HK-2 (cell line): ENCODE data around the gene TJP1.
"Not testable (repeated sequence)": the region's sequence is repeated elsewhere in the genome, so short reads cannot be mapped to it uniquely, and the experiment has no call there.

ENCODE experiments used
- DNase-seq: peaks from one replicate; pipeline ENCODE4 v3.0.0-alpha.2; 2018; ENCODE audit not compliant: unreplicated experiment

TJP1 gene

GRCh38 chr15:29682781-29683180 is 139.5 kb downstream of the TJP1 start:
- DNase-seq, result no peak

GRCh38 chr15:29682361-29682760 is 139.9 kb downstream of the TJP1 start:
- DNase-seq, result no peak

- DNase-seq, result no peak
Observed at GRCh38 chr15:29681946-29682345, 140.3 kb downstream of the TJP1 start.

GRCh38 chr15:29681166-29681845 is 141.0 kb downstream of the TJP1 start:
- no peak for DNase-seq

GRCh38 chr15:29680465-29681165 is 141.7 kb downstream of the TJP1 start:
- DNase-seq, result no peak

GRCh38 chr15:29678504-29679034 is 143.7 kb downstream of the TJP1 start:
- DNase-seq, result no peak

GRCh38 chr15:29677871-29678461 is 144.3 kb downstream of the TJP1 start:
- no peak for DNase-seq

GRCh38 chr15:29677455-29677854 is 144.8 kb downstream of the TJP1 start:
- DNase-seq, result no peak

GRCh38 chr15:29676961-29677402 is 145.3 kb downstream of the TJP1 start:
- DNase-seq, result no peak

GRCh38 chr15:29676374-29676960 is 145.8 kb downstream of the TJP1 start:
- not testable (repeated sequence) for DNase-seq

- peak; percentile 31 for DNase-seq
Observed at GRCh38 chr15:29675791-29676301, 146.4 kb downstream of the TJP1 start.

- DNase-seq, result no peak
Observed at GRCh38 chr15:29674661-29675533, 147.4 kb downstream of the TJP1 start.

- no peak for DNase-seq
Observed at GRCh38 chr15:29672923-29673809, 149.1 kb downstream of the TJP1 start.

GRCh38 chr15:29672446-29672845 is 149.8 kb downstream of the TJP1 start:
- DNase-seq, result no peak

GRCh38 chr15:29672046-29672445 is 150.2 kb downstream of the TJP1 start:
- DNase-seq, result not testable (repeated sequence)

GRCh38 chr15:29670998-29671981 is 151.0 kb downstream of the TJP1 start:
- DNase-seq, result peak; percentile 75

GRCh38 chr15:29670266-29670665 is 152.0 kb downstream of the TJP1 start:
- DNase-seq, result no peak

- DNase-seq, result no peak
Observed at GRCh38 chr15:29669823-29670222, 152.4 kb downstream of the TJP1 start.

- peak; percentile 73 for DNase-seq
Observed at GRCh38 chr15:29668120-29668602, 154.1 kb downstream of the TJP1 start.
